ENCODE data around the gene TTC22.
"Not testable (repeated sequence)": the region's sequence is repeated elsewhere in the genome, so short reads cannot be mapped to it uniquely, and the experiment has no call there.

The TTC22 gene

GRCh38 chr1:54782156-54782555, 19.0 kb downstream of the TTC22 start:
- DNase-seq (ENCODE audit: extremely low read depth, low read depth): no peak

DNA sequence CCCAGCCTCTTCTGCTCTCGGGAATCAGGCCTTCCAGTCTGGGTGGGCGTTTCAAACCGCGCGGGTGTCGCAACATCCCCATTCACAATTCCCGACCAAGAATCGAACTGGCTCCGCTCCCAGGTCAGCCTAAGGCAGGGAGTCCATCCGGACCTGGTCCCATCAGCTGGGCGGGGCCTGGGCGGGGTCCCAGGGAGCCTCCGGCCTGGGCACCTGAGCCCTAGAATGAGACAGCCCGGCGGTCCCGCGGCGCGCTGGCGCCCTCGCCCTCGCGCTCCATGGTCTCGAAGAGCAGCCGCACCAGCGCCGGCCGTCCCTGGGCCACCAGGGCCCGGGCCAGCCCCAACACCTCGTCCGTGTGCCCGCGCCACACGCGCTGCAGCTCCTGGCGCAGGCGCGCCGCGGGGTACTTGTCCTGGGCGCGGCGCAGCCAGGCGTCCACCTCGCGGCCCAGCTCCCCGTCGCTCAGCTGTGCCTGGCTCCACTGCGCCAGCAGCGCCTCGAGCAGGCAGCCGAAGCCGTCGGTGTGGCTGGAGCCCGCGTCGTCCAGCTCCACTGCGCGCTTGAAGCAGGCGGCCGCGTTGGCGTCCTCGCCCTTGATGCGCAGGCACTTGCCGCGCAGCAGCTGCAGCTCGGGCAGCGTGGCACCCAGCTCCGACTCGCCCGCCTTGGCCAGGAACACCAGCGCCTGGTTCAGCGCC, 19.9 kb downstream of the TTC22 start:
- DNase-seq (ENCODE audit: extremely low read depth, low read depth): no peak
- TF ChIP-seq CTCF (IDR thresholded peaks at IDR 0.05; ENCODE audit: low read depth, low read length): no peak

More at GRCh38 chr1:54782156-54782555, 19.0 kb downstream of the TTC22 start:
- TF ChIP-seq CTCF (IDR thresholded peaks at IDR 0.05; ENCODE audit: low read depth, low read length): no peak

- DNase-seq (ENCODE audit: extremely low read depth, low read depth): no peak
- no peak for TF ChIP-seq CTCF (IDR thresholded peaks at IDR 0.05; ENCODE audit: low read depth, low read length)
Observed at GRCh38 chr1:54777431-54777830, 23.7 kb downstream of the TTC22 start.

- no peak for DNase-seq (ENCODE audit: extremely low read depth, low read depth)
- no peak for TF ChIP-seq CTCF (IDR thresholded peaks at IDR 0.05; ENCODE audit: low read depth, low read length)
Observed at GRCh38 chr1:54777011-54777410, 24.1 kb downstream of the TTC22 start.

DNA sequence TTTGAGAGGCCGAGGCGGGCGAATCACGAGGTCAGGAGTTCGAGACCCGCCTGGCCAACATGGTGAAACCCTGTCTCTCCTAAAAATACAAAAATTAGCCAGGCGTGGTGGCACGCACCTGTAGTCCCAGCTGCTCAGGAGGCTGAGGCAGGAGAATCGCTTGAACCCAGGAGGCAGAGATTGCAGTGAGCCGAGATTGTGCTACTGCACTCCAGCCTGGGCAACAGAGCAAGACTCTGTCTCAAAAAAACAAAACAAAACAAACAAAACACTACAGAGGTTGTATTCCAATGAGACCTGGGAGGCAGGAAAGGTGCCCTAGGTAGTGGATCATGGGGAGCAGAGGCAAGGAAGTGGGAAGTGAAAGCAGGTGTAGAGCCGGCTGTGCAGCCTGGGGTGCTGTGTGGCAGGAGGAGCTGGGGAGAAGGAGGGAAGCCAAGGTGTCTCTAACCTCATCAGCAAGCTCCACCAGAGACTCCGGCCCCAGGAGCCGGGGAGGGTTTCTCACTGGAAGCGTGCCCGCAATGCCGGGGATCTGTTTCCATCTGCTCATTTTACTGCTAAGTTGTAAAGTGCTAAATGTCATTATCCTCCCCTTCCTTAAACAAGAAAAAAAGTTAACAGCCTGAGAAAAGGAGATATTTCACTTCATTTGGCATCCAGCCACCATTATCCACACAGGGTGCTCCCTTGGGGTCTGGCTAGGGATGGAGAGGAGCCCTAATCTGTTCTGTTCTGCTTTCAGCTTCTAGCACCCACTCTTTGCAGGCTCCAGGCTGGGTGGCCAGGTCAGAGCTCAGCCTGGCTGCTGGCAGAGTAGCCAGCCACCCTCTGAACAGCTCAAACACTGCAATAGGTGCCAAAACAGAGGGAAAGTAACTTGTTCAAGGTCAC, 25.0 kb downstream of the TTC22 start:
- DNase-seq (ENCODE audit: extremely low read depth, low read depth): not testable (repeated sequence)

- no peak for DNase-seq (ENCODE audit: extremely low read depth, low read depth)
- no peak for TF ChIP-seq CTCF (IDR thresholded peaks at IDR 0.05; ENCODE audit: low read depth, low read length)
Observed at GRCh38 chr1:54774820-54775498, 26.2 kb downstream of the TTC22 start.

GRCh38 chr1:54772951-54773350, 28.2 kb downstream of the TTC22 start:
- DNase-seq (ENCODE audit: extremely low read depth, low read depth): no peak

More at GRCh38 chr1:54772951-54773350, 28.2 kb downstream of the TTC22 start:
- TF ChIP-seq CTCF (IDR thresholded peaks at IDR 0.05; ENCODE audit: low read depth, low read length): no peak

All from AG09319 (cell line).